Stimulated activated CD8-positive, alpha-beta memory T cell treated with anti-CD3 and anti-CD28 coated beads, Interleukin-2, amount 100 ng/mL, for 48 hours (primary cell): ENCODE data around the gene HDAC7.
"Not testable (repeated sequence)": the region's sequence is repeated elsewhere in the genome, so short reads cannot be mapped to it uniquely, and the experiment has no call there.

Experiments used
- DNase-seq, 2 donors: peaks; one replicate each; pipeline ENCODE4 v3.0.0-alpha.2; 2020; ENCODE audit warnings: low read depth in 2 of 2

Gene HDAC7

GRCh38 chr12:47813511-47814196 lies 6.0 kb downstream of the HDAC7 start:
- DNase-seq, result no peak

GRCh38 chr12:47812797-47813510 lies 6.7 kb downstream of the HDAC7 start:
- peak; percentile 85 to 90 for DNase-seq

- no peak for DNase-seq
These were observed 7.9 kb downstream of the HDAC7 start for GRCh38 chr12:47811581-47812484.

- no peak for DNase-seq
These were observed 8.7 kb downstream of the HDAC7 start for GRCh38 chr12:47811072-47811396.

GRCh38 chr12:47809518-47809917 lies 10.2 kb downstream of the HDAC7 start:
- not testable (repeated sequence) for DNase-seq

- DNase-seq, result peak in 1 of 2 donors; percentile 50
These were observed 10.9 kb downstream of the HDAC7 start for GRCh38 chr12:47808574-47809365.

- DNase-seq, result peak; percentile 73 to 78
These were observed 11.7 kb downstream of the HDAC7 start for GRCh38 chr12:47808050-47808449.

- no peak for DNase-seq
These were observed 12.4 kb downstream of the HDAC7 start for GRCh38 chr12:47807338-47807737.

- DNase-seq, result no peak
These were observed 14.3 kb downstream of the HDAC7 start for GRCh38 chr12:47805417-47805816.

GRCh38 chr12:47804171-47804570 lies 15.5 kb downstream of the HDAC7 start:
- DNase-seq, result no peak

- DNase-seq, result no peak
These were observed 16.4 kb downstream of the HDAC7 start for GRCh38 chr12:47803191-47803875.

- DNase-seq, result no peak
These were observed 17.4 kb downstream of the HDAC7 start for GRCh38 chr12:47802312-47802711.

GRCh38 chr12:47801904-47802246 lies 17.8 kb downstream of the HDAC7 start:
- DNase-seq, result no peak

- no peak for DNase-seq
These were observed 18.4 kb downstream of the HDAC7 start for GRCh38 chr12:47801170-47801903.

- no peak for DNase-seq
These were observed 19.1 kb downstream of the HDAC7 start for GRCh38 chr12:47800582-47800981.

- DNase-seq, result no peak
These were observed 20.2 kb downstream of the HDAC7 start for GRCh38 chr12:47799357-47799955.

- no peak for DNase-seq
These were observed 21.2 kb downstream of the HDAC7 start for GRCh38 chr12:47798382-47798948.

- DNase-seq, result no peak
These were observed 22.3 kb downstream of the HDAC7 start for GRCh38 chr12:47797441-47797840.

- DNase-seq, result no peak
These were observed 23.8 kb downstream of the HDAC7 start for GRCh38 chr12:47795814-47796411.
